HG02981 (cell line): Measurements from ENCODE around the gene DYNLT5.
"Not testable (repeated sequence)": the region's sequence is repeated elsewhere in the genome, so short reads cannot be mapped to it uniquely, and the experiment has no call there.

Experiments
- ATAC-seq: cut with Tn5 transposase; IDR thresholded peaks from one replicate; pipeline ENCODE4 v1.9.1; 2021; ENCODE audit warnings: mild to moderate bottlenecking, moderate library complexity; ENCODE audit not compliant: unreplicated experiment

DYNLT5 gene

DNA sequence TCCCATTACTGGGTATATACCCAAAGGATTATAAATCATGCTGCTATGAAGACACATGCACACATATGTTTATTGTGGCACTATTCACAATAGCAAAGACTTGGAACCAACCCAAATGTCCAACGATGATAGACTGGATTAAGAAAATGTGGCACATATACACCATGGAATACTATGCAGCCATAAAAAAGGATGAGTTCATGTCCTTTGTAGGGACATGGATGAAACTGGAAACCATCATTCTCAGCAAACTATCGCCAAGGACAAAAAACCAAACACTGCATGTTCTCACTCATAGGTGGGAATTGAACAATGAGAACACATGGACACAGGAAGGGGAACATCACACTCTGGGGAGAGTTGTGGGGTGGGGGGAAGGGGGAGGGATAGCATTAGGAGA is 33.5 kb downstream of the DYNLT5 start:
- ATAC-seq = not testable (repeated sequence)

DNA sequence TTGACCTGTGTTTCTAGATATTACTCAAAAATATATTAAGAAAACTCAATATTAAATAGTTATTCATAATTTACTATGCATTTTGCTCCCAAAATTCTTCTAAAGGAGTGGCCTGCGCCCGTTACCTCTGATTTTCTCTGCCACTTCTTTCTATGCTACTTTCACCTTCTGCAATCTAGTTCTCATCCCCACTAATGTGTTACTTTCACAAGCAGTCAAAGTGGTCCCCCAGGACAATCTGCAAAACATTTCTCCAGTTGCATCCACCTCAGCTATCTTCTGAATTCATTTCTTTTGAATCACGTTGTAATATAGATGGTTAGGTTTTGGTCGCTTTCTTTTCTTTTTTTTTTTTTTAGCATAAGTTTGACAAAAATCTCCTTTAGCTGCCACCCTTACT is 35.4 kb downstream of the DYNLT5 start:
- no peak for ATAC-seq

DNA sequence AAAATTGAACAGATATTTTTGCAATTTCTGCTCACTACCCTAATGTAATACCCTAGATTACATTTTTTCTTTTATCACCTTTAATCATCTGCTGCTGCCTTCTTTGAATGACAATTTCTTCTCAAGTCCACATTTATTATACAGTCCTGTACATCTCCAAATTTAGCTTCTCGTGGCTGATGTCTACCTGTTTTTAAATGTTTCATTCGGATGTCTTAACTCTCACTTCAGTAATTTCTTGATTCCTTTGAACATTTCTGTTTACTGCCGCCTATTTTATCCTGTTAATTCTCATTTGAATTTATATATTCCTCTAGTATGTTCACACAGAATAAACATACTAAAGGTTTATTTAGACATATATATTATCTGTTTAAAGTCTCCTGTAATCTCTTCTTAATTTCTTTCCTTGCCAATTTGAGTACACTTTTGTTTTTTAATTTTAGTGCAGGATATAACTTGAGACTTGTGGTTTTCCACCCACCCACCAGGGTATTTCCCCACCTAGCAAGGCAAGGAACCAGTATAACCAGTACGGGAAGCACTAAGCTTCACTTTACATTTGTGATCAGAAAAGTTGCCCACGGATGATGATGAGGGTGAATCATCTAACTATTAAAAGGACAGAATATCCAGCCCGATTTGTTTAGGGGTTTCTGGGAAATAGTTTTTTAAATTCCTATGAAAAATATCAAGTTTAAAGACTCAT is 36.1 kb downstream of the DYNLT5 start:
- no peak for ATAC-seq

DNA sequence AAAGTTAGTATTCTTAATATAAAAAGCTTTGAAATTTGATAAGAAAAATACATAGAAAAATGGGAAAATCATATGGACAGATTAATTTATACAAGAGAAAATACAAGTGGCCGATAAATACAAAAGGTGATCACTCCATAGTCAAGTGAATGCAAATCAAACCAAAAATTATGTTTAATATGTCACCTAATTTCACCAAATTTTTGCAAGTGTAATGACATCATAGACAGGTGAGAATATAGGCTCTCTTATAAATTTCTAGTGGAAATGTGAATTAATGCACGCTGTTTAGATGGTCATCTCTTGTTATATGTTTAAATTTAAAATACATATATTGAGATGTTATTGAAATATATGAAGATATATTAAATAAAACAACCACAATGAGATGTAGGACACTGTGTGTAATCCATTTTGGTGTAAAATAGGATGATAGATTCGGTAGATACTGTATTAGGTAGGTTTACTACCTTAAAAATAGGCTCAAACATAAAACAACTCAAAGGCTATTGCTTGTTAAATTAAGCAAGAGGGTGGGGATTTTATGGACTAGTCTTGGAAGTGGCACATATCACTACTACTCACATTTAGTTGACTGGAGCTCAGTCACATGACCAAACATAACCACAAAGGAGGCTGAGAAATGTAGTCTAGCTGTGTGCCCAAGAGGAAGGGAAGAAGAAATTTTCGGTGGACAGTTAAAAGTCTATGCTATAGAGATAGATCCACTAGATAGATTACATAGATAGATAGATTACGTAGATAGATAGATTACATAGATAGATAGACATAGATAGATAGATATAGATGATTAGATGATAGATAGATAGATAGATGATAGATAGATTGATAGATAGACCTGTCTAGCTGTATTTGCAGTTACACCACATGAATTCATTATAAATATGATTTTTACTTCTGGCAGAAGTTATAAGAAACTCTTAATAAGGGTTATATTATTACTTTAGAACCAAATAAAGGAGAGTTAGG is 39.7 kb downstream of the DYNLT5 start:
- ATAC-seq = no peak

DNA sequence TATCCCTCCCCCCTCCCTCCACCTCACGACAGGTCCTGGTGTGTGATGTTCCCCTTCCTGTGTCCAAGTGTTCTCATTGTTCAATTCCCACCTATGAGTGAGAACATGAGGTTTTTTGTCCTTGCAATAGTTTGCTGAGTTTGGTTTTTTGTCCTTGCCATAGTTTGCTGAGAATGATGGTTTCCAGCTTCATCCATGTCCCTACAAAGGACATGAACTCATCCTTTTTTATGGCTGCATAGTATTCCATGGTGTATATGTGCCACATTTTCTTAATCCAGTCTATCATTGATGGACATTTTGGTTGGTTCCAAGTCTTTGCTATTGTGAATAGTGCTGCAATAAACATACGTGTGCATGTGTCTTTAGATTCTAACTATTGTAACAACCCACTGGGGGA is 43.6 kb downstream of the DYNLT5 start:
- ATAC-seq = not testable (repeated sequence)

DNA sequence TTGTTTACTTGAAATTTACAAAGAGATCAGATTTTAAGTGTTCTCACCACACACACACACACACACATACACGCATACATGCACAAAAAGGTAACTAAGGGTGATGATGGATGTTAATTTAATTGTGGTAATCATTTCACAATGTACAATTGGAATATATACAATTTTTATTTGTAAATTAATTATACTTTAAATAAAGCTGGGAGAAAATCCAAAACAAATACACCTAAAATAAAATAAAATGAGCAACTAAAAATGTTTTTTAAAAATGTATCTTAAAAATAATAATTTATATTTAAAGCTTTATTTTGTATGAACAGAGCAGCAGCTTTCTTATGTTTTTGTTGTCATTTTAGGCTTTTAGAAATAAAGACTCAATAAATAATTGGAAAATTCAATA is 57.0 kb downstream of the DYNLT5 start:
- ATAC-seq = no peak

DNA sequence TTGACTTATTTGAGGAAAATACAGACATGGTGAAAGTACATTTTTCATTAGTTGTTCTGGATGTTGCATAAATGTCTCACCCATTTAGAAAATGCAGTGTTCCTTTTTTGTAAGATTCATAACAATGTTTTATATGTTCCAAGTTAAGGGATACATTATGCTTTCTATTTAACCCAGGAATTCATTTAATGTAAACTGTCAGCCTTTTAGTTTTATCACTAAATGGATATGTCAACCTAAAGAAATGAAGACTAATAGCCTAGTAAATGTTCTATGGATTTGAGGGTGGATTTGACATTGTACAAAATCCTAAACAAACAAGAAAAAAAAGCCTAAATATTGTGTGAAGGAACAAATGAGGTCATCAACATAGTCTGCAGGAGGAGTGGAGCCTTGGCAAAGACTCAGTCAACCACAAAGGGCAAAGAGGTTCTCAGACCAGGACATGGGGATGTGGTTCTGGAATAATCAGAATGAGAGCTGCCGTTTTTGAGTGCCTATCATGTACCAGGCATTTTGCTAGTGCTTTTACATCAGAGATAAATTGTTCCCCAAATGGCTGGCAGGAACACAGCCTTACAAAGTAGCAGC is 57.6 kb downstream of the DYNLT5 start:
- ATAC-seq = no peak

DNA sequence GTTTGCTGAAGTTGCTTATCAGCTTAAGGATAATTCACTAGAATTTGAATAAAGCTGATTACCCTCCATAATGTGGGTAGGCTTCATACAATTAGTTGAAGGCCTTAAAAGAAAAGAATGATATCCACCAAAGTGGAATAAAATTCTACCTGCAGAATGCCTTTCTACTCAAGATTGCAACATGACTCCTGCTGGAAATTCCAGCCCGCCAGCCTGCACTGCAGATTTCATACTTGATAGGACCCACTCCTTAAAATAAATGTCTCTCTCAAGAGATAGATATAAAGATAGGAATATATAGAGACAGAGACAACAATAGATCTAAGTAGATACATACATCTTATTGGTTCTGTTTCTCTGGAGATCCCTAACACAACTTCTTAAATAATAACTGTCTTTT is 72.5 kb downstream of the DYNLT5 start:
- no peak for ATAC-seq
